HG03565 (cell line): ENCODE results near the gene PLEKHA4.
A peak's percentile ranks its signal among the peaks of the same experiment; 100 is the strongest.
"Not testable (repeated sequence)": the region's sequence is repeated elsewhere in the genome, so short reads cannot be mapped to it uniquely, and the experiment has no call there.

ENCODE experiments used
- ATAC-seq: cut with Tn5 transposase; IDR thresholded peaks from one replicate; pipeline ENCODE4 v1.9.1; 2021; ENCODE audit warnings: mild to moderate bottlenecking, moderate library complexity; ENCODE audit not compliant: unreplicated experiment

PLEKHA4 gene

DNA sequence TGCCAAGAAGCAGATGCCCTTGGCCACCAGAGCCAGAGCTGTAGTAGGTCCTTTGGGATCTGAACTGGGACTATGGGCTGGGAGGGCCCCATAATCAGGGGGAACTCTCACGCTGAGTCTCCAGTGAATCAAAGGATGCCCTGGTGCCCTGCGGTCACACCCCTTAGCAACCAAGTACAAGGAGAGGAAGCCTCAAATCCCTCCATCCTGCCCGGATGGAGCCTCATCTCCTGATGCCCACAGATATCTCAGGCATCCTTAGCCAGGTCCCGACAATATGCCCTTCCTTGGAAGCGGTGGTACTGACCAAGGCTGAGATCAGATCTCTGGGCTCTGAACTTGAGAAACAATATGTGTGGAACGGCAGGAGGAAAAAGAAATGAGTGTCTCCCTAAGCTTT lies 1.7 kb downstream of the PLEKHA4 start:
- ATAC-seq = no peak

DNA sequence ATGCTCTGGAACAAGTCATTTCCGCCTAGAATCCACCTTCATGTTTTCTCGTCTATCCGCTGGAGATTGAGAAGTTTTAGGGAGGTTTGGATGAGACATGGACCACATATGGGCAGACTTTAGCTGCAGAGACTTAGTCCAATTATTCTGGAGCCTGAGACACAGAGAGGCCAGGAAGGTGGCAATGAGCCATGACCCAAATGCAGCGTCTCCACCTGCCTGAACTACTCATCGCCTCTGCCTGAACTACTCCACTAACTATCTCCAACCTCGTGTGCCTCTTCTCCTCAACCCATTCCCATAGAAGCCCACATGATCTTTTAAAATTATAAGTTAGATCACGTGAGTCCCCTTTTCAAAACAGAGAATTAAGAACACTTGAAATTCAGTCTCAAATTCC lies 5.6 kb downstream of the PLEKHA4 start:
- no peak for ATAC-seq

DNA sequence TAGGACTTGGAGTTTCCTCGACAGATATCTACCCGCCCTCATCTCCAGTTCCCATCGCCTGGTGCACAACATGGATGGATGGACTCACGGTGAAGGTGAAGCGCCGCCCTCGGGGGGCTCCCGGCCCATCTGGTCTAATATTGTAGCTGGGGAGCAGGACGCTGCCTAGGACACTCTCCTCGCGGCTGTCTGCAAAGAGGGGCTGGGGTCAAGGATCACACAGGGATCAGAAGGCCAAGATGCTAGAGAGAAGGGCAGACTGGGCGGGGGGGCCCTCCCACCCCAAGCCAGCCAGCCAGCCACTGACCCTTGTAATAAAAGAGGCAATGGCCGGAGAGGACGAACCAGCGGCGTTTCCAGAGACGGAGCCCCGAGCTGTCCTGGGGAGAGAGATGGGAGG lies 7.1 kb downstream of the PLEKHA4 start:
- ATAC-seq = no peak

DNA sequence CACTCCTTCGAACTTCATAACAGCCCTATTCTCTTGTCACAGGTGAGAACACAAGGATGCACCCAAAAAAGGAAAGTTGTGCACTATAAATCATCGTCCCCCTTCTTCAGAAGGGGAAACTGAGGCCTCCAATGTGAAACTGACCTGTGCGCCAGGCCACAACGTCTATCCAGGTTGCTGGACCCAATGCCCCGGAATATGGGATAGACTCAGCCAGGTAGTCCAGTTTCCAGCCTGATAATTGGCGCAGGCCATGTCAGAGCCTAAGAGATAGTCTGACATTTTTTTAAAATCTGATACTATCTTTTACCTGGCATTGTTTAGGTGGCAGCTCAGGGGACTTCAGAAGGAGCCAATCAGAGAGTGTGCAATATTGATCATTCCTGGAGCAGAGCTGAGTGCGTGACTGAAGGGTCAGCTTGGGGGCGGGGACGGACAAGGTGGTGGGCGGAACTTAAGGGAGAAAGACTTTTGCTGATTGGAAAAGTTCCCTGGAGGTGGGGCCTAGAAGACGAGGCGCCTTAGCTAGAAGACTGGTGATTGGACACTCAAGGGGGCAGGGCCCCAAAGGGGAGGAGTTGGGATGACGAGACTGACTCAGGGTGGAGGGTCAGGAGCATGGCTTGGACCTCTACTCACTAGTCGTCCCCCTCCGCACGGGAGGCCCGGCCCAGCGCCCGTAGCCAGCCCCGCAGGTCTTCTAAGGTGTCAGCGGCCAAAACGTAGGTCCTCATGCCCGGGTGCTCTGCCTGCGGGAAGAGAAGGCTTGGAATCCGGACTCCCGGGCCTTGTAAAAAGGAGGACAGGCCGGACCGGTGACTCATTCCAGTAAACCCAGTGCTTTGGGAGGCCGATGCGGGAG lies 8.5 kb downstream of the PLEKHA4 start:
- no peak for ATAC-seq

DNA sequence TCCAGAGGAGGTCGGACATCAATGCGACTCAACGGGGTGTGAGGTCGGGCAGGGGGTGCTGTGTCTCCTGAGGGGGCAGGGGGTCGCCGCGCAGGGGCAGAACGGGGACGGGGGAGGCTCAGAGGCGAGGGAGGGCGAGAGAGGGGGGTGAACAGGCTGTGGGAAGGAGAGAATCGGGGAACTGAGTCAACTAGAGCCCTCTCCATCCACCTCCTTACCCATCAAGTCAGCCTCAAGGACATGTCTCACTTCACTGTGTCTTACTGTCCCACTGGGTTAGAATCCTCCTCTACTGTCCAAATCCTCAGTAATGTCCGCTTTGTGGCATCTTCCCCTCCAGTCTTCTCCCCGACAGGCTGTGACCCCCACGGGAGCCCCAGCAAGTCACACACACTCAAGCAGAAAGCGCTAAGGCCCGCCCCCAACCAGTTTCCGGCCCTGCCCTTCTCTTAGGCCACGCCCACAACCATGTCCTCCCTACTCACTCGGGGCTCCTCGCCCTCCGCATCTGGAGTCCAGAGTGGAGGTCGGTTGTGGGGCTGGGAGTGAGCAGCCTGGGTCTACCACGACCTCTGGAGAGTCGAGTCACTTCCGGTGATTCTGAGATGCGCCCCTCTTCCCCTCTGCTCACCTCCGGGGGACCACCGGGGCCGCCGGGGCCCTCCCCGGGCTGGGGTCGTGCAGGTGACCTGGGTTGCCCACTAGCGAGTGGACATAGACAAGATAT lies 9.3 kb downstream of the PLEKHA4 start:
- ATAC-seq = no peak

DNA sequence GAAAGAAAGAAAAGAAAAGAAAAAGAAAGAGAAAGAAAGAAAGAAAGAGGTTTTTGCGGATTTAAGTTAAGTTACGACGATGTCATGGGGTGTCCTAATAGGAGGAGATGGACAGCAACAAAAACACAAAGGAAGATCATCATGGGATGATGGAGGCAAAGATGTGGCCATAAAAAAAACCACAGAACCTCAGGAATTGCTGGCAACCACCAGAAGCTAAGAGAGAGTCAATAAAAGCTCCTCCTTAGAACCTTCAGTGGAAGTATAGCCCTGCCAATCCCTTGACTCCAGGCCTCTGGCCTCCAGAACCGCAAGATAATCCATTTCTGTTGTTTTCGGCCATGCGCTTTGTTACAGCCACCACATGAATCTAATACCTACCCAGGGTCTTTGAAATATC lies 11.5 kb downstream of the PLEKHA4 start:
- no peak for ATAC-seq

DNA sequence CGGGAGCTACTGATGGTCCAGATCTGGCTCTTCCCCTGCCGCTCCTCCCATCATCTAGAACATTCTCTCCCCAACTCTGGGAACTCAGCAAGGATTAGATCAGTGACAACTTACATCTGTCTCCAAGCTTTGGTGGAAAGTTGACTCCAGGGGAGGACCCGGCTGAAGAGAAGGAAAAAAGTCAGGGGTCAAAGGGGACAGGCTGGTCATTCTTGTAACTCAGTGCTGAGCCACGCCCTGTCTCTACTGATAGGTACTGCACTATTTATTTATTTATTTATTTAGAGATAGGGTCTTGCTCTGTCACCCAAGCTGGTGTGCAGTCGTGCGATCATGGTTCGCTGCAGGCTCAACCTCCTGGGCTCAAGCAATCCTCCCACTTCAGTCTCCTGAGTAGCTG lies 14.3 kb downstream of the PLEKHA4 start:
- no peak for ATAC-seq

DNA sequence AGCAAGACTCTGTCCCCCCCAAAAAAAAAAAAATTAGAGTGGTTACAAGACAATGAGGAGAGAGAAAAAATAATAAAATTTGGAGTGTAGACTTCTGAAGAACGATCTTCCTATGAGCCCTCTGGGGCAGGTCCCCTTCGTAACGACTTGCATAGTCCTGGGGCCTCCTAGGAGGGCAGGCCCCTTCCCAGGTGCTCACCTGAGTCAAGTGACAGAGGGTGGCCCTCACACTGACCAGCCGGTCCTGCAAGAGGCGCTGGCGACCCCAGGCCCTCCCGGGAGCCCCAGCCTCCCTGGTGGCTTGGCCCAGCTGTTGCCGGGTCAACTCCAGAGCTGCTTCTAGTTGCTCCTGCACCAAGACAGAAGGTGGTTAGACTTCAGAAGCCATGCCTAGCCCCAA lies 14.9 kb downstream of the PLEKHA4 start:
- ATAC-seq = no peak

DNA sequence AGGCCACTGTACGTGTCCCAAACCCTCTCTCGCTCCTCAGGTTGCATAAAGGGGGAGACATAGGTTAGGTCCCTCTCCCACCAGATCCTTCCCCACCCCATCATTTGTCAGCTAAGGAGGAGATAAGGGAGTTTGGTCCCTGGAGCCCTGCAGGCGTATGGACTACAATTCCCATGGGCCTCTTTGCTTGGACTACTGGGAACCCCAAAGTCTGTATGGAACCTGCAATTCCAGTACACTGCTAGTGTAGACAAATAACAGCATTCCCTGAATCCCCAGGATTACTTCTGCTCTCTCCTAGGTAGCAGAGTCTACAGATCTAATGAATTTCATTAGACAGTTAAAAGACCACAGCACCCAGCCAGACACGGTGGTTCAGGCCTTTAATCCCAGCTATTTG lies 16.1 kb downstream of the PLEKHA4 start:
- no peak for ATAC-seq

DNA sequence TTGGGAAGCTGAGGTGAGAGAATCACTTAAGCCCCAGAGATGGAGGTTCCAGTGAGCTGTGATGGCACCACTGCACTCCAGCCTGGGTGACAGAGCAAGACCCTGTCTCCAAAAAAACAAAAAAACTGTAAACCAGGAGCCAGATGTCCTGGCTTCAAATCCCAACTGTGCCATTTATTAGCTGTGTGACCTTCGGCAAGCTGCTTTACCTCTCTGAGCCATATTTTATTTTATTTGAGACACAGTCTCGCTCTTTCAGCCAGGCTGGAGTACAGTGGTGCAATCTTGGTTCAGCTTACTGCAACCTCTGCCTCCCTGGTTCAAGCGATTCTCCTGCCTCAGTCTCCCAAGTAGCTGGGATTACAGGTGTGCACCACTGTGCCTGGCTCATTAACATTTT lies 21.8 kb downstream of the PLEKHA4 start:
- ATAC-seq = not testable (repeated sequence)

DNA sequence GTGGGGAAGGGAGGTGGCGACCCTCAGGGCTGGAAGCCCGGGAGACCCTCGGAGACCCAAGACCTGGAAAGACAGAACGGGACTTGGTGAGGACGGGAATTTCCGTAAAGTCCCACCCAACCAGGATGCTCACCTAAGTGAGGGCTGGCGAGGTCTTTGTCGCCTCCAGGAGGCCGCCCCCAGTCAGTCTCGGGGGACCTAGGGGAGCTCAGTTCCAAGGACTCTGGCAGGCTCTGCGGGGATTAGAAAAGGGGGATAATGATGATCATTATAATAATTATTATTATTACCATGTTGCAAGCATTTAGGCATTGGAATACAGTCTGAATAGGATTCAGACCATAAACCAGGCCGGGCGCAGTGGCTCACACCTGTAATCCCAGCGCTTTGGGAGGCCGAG lies 23.0 kb downstream of the PLEKHA4 start:
- no peak for ATAC-seq

DNA sequence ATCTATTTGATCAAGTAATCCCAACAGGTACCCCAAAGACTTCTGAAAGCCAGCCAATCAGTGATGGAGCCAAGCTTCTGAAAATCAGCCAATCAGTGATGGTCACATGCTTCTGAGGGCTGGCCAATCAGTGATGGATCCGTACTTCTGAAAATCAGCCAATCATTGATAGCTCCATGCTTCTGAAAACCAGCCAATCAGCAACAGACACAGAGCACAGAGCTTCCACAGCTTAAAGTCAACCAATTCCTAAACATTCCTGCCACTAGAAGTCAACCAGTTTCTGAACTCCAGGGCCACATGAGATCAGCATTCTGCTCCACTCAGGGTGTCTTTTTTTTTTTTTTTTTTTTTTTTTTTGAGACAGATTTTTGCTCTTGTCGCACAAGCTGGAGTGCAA lies 23.9 kb downstream of the PLEKHA4 start:
- ATAC-seq = no peak

DNA sequence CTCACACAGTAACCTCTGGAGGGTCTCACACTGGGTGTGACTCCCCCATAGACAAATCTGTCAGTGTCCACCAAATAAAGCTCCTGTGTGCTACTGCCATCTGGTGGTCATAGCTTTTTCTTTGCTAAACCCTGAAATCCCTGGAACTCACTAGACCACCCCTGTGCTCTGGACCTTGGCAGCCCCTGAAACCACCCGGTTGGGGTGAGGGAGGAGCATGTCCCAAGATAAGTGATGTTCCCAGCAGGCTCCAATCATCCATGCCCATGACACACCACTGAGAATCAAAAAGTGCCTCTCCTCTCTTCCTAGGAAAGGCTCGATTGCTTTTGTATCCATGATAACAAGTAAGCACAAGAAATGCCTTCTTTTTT lies 25.6 kb downstream of the PLEKHA4 start:
- ATAC-seq = no peak

DNA sequence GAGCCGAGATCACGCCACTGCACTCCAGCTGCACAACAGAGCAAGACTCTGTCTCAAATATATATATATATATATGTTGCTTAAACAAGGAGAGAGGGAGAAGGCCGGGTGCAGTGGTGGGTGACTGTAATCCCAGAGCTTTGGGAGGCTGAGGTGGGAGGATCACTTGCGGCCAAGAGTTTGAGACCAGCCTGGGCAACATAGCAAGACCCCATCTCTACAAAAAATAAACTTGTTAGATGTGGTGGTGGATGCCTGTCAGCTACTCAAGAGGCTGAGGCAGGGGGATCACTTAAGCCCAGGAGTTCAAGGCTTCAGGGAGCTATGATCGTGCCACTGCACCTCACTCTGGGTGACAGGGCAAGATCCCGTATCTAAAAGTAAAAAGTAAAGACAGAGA lies 26.8 kb downstream of the PLEKHA4 start:
- ATAC-seq = no peak

DNA sequence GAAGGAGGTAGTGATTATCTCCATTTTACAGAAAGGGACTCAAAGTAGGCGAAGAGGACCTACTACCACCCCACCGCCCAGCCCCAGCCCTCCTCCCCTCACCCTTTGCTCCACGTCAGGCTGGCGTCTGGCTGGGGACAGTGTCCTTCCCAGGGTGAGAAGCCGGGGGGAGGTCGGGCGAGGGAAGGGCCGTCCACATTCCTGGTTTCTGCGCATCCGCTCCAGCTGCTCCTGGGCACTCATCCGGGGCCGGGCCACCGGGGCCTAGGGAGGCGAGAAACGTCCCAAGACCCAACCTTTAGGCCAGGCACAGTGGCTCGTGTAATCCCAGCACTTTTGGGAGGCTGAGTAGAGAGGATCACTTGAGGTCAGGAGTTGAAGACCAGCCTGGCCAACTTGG lies 27.4 kb downstream of the PLEKHA4 start:
- no peak for ATAC-seq

DNA sequence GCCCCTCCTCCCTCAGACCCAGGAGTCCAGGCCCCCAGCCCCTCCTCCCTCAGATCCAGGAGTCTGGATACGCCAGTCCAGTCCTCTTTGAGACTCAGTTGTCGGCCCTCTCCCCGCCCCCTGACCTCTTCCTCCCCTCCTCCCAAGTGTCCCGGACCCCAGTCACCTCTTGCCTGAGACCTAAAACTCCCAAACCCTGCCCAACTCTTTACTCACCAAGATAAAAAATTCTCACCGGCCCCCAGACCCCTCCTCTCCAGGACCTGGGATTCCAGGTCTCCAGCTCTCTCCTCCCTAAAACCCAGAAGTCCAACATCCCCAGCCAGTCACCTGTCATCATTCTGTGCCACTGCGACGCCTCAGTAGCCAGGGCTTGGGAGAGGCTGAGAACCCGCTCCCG lies 30.7 kb downstream of the PLEKHA4 start:
- no peak for ATAC-seq

DNA sequence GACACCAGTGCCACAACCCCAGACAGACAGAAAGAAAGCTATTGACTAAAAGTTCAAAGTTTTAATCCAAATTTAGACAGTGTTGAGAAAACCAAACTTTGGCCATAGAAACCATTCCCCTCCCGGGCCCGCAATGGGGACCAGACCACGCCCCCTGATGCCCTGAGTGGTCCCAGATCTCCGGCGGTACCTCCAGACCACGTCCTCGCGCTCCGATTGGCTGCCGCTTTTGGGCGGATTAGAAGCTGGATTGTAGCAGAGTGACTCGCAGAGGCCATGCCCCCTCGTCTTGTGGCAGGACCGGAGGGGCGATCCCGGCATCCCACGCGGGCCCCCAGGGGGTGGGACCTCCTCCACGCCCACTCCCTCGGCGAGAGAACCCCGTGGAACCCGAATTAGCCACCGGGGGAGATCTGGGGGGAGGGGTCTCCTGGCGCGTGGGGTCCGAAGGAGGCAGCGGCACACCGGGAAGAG lies 31.3 kb downstream of the PLEKHA4 start:
- peak; percentile 69 for ATAC-seq

DNA sequence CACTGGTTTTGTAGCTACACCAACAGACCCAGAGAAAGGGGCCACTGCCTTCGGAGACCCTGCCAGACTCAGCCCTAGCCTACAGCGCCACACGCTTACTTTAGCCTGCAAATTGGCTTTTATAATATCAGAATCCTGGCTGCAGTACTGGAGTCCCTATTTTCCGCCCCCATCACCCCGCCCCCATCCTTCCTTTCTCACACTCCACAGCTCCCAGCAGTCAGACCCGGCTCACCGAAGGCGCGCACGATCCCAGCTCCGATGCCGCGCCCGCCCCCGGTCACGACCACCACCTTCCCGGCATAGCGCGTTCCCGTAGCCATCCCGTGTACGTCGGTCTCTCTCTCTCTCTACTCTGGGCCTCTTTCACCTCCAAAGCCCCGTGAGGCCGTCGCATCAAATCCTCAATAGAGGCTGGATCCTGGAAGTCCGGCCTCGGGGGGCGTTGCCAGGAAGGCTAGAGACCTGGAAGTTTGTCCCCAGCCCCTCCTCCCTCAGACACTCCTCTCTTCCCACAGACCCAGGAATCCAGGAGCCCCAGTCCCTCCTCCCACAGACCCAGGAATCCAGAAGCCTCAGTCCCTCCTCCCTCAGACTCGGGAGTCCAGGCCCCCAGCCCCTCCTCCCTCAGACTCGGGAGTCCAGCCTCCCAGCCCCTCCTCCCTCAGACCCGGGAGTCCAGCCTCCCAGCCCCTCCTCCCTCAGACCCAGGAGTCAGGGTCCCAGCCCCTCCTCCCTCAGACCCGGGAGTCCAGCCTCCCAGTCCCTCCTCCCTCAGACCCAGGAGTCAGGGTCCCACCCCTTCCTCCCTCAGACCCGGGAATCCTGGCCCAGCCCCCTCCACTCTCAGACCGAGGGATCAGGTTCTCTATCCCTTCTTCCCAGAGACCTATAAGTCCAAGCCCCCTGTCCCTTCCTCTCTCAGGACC lies 32.1 kb downstream of the PLEKHA4 start, which contains the start of gene HSD17B14:
Gene HSD17B14 (minus strand): TSS at position 403 of the 929 bp plus-strand sequence. CDS start 80 bp downstream, at position 323.
- ATAC-seq = no peak

DNA sequence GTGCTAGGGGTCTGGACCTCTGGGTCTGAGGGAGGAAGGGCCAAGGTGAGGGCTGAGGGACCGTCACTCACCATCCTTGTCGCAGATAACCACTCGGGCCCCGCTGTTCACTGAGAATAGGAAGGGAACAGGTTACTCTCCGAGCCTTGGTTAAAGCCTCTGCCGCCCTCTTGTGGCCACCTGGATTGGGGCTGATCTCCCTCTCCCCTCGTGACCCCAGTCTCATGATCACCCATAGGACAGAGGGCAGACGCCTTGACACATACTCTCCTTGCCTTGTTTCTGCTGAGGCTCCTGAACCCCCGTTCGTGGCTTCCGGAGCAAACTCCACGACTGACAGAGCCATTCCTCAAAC lies 32.7 kb downstream of the PLEKHA4 start:
- ATAC-seq = peak; percentile 65

DNA sequence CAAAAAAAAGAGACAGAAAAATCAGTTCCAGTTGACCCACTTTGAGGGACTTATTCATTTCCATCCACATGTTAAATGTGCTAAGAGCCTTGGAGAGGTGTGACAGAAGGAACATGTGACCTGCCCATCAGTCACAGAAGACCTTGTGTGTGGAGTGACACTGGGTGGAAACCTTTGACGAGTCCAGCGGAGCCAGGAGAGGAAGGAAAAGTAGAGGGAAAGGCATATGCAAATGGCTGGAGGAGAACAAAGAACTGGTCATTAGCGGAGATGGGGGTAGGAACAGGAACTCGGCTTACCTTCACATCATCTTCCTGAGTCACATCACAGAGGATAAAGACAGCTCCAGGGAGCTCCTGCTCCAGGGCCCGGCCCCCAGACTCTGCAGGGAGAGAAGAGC lies 34.4 kb downstream of the PLEKHA4 start:
- ATAC-seq = no peak

DNA sequence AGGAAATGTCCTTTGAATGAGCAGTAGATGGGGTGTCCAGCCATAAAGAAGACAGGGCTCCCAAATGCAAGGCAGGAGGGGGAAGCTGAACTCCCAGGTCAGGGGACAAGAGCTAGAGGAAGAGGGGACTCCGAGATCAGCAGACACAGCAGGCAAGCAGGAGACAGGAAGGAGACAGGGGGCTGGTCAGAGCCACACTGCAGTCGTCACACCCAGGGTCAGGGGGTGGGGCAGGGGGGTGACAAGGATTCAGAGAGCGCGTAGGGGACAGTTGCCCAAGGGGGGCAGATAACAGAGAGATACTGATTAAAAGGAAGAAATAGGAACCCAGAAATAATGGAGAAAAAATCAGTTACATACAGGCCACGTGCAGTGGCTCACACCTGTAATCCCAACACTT lies 35.4 kb downstream of the PLEKHA4 start:
- ATAC-seq = no peak
